ENCODE data around the gene PAQR5.
"Not testable (repeated sequence)": the region's sequence is repeated elsewhere in the genome, so short reads cannot be mapped to it uniquely, and the experiment has no call there.

Gene PAQR5

DNA sequence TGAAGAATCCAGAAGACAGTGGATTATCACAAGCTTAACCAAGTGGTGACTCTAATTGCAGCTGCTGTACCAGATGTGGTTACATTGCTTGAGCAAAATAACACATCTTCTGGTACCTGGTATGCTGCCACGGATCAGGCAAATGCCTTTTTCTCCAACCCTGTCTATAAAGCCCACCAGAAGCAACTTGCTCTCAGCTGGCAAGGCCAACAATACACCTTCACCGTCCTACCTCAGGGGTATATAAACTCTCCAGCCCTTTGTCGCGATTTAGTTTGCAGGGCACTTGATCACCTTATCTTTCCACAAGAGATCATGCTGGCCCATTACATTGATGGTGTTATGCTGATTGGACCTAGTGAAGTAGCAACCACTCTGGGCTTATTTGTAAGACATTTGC, 52.6 kb downstream of the PAQR5 start:
- no peak for DNase-seq

DNA sequence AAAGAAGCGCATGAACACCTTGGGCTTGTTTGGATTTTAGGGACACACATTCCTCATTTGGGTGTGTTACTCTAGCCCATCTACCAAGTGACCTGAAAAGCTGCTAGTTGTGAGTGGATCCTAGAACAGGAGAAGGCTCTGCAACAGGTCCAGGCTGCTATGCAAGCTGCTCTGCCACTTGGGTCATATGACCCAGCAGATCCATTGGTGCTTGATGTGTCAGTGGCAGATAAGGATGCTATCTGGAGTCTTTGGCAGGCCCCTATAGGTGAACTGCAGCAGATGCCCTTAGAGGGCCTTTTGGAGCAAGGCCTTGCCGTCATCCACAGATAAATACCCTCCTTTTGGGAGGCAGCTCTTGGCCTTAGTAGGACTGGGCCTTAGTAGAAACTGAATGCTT, 53.2 kb downstream of the PAQR5 start:
- no peak for DNase-seq

DNA sequence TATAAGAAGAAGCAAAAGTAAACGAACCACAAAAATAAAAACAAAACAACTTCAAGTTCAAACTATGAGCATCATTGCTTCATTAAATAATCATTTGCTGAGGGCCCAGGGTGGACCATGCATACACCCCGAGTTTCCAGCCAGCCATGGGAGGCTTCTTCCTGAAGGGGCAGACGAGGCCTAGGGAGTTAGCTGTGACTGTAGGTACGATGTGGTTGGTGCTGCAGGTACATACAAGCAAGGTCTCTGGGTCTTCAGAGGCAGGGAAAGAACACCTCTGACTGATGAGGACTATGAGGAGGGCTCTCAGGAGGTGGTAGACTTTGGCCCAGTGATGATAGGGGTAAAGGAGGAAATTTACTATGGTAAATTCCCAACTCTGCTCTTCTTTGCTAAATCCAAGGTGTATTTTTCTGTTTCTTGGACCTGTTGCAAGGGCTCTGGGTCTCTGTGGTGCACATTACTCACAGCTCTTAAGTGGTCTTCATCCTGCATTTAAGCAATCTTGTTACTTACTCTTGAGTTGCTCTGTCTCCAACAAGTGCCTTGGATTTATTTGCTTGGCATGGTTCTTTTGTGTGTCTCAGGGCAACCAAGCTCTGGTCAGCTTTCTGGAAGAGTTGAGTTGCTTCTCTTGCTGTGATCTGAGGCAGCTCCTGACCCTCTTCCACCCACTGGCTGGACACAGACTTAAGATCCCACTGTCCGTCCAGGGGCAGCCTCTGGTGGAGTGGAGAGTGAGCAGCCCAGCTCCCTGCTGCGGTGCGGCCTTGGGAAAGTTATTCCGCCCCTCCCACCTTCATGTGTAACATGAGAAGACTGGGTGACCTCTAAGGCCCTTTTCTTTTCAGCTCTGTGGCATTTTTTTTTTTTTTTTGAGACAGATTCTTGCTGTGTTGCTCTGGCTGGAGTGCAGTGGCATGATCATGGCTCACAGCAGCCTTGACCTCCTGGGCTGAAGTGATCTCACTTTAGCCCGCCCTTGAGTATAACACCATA, 59.4 kb downstream of the PAQR5 start:
- no peak for DNase-seq

DNA sequence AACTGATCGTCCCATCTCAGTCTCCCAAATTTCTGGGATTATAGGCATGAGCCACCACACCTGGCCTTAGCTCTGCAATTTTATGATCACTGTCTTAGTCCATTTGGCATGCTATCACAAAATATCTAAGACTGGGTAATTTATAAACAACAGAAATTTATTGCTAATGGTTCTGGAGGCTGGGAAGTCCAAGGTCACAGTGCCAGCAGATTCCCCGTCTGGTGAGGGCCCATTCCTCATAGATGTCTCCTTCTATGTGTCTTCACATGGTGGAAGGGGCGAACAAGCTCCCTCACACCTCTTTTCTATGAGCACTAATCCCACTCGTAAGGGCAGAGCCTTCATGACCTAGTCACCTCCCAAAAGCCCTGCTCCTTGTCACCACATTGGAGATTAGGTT, 60.1 kb downstream of the PAQR5 start:
- no peak for DNase-seq

DNA sequence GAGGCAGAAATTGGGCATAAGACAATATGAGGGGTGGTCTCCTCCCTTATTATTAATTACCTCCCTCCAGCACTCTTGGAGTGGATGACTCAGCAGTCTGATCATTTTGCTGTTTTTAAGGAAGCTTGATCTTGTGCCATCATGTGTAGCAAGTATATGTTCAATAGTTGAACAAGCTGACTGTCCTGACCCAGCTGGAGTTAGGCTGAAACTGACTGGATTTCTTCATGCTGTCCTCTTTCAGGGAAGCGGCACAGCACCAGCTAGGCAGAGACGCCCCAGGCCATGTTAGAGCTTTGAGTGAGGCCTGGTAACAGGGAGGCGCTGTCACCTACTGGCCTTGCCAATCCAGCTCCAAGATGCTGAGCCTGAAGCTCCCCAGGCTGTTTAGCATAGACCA, 61.0 kb downstream of the PAQR5 start:
- DNase-seq: no peak

DNA sequence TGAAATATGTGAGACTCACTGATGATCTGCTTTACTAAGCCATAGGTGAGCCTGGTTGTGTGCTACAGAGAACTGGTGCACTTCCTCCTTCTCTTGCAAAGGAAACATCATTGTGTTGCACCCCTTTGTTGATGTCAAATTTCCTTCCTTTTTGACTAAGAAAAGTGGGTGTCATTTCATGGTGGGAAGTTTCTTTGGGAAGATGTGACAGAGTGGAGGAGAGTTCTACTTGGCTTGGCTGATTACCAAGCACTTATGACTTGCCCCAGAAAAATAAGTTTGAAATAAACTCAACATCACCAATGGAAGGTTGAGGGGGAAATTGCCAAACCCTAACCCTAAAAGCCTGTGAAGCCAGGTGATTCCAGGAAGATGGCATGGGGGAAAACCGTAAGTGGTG, 61.9 kb downstream of the PAQR5 start:
- no peak for DNase-seq

DNA sequence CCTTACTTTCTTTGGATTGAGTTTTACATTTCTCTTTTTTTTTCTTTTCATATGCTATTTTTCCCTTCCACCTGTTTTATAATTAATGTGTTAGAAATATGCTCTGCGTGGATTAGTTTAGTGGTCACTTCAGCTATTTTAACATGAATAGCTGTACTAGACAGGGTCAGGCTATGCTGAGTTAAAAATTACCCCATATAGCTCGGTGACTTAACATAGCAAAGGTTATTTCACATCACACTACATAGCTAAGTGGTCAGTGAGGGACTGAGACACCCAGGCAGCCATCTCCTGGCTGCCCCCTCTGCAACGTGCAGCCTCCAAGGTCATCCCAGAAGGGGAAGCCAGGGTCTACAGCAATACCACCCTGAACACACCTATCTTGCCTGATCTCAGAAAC, 68.5 kb downstream of the PAQR5 start:
- no peak for DNase-seq

DNA sequence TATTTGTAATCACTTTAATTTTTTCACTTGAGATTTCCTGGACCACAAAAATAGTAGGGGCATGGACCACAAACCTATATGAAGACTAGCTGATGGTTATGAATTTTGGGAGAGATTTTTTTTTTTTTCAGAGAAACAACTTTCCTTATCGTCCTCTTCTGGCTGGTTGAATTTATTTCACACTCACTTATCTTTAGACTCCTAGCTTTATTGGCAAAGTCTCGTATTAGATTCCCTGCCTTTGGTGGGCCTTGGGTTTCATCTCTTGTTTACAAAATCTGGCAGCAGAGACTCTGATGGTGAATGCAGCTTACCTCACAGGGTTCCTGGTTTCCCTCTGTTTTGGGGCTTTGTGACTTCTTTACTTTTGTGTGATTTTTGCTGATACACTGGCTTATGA, 70.9 kb downstream of the PAQR5 start:
- DNase-seq: no peak

DNA sequence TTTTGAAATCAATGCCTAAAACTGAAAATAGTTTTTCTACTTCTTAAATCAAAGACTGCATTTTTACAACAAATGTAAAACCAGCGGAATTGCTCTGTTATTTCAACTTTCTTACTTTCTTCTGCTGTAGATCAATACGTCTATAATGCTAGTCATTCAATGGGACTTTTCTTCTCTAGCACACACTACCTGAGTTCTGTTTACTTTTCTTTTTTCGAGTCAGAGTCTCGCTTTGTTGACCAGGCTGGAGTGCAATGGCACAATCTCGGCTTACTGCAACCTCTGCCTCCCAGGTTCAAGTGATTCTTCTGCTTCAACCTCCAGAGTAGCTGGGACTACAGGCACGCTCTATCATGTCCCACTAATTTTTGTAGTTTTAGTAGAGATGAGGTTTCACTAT, 74.7 kb downstream of the PAQR5 start:
- DNase-seq: no peak

DNA sequence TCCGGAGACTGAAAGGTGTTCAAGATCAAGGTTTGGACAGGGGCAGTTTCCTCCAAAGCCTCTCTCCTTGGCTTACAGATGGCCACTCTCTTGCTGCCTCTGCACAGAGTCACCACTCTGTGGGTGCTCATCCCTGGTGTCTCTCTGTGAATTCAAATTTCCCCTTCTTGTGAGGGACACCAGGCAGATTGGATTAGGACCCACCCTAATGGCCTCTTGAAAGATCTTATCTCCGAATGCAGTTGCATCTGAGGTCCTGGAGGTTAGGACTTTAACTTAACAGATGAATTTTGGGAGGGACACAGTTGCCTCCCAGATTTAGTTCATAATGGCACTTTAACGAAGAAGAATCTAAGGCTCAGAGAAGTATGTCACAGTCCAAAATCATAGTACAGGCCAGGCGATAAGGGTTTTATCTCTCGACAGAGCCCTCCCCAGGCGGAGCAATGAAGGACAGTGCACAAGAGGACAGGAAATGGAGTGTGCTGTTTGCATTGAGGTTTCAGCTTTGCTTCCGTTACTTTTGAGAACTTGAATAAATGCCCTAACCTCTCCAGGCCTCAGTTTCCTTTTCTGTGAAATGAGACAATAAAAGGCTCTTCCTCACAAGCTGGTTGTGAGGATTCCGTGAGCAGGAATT, 76.6 kb downstream of the PAQR5 start:
- DNase-seq: no peak

DNA sequence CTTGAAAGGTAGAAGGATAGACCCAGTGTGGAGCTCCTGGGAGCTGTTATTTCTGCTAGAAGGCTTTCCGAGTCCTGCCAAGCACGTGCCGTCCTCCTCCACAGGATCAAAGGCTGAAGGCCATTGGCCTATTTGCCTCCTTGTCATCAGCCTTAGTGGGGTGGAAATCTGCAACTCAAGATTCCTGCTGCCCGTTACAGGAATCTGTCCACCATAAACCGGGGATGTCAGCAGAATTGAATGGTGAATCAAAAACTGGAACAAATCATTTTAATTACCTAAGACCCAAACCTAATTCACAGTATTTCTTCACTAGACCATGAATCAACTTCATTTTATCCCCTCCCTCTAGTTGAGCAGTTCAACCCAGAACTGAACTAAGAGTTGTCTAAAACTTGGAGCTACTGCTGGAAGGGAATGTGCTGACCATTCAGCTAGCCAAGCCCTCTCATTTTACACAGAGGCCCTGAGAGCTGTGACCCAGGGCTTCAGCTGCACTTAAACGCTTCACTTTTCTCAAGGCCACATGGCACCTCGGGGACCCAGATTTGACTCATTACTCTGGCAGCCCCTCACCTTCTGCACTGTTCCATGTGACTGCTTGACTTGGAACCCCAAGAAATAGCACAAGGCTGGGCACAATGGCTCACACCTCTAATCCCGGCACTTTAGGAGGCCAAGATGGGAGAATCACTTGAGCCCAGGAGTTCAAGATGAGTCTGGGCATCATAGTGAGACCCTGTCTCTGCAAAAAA, 78.7 kb downstream of the PAQR5 start:
- DNase-seq: no peak

DNA sequence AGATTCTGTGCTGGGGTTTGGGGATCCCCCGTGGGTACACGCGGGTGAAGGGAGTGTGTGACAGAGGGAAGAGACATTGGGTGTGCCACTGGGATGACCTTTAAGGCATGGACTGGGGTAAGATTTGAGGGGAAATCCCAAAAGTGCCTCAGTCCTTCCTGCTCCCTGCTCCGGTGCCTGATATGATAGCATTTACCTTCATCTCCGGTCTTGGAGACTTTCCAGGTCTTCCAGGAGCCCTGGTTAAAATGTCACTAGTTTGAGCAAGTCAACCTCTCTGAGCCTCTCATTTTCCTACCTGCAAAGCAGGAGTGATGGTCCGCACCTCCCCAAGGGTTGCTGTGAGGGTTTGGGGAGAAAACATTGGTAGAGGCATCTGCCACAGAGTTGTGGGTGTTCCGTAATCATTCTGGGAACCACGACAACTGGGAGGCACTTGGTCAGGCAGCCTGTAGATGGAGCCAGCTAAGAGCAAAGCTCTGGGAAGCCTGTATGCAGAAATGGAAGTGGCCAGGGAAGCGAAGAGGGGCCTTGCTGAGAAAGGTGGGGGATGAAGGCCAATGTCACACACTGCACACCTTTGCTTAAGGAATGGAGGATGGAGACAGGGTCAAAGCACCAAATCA, 81.5 kb downstream of the PAQR5 start:
- DNase-seq: no peak

DNA sequence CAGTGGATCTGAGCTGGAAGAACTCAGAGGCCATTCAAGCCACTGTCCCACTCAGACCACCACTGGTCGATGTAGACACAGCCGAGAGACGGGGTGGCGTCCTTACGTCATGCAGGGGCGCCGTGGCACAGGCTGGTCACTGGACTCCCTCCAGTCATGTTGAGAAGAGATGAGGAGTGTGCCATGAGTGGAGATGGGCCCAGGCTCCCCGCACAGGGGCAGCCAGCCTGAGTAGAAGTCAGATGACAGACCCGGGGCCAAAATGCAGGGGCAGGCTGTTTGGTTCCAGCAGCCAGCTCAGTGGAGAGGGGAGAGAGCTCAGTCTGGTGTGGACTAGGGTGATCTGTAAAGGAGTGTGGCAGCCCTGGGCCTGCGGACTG, 82.0 kb downstream of the PAQR5 start:
- DNase-seq: no peak

DNA sequence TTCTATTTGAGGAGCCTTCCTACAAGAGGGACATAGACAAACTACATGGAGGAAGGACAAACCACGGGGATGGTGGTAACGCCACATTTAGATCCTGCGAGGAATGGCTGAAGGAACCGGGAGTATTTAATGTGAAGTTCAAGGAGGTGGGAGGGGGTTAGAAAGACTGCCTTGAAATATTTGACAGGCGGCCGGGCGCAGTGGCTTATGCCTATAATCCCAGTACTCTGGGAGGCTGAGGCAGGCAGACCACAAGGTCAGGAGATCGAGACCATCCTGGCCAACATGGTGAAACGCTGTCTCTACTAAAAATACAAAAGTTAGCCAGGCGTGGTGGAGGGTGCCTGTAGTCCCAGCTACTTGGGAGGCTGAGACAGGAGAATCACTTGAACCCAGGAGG, 83.5 kb downstream of the PAQR5 start:
- not testable (repeated sequence) for DNase-seq

DNA sequence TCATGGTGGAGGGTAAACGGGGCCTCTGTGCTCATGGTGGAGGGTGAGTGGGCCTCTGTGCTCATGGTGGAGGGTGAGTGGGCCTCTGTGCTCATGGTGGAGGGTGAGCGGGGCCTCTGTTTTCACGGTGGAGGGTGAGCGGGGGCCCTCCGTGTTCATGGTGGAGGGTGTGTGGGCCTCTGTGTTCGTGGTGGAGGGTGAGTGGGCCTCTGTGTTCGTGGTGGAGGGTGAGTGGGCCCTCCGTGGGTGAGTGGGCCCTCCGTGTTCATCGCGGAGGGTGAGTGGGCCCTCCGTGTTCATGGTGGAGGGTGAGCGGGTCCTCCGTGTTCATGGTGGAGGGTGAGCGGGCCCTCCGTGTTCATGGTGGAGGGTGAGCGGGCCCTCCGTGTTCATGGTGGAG, 85.4 kb downstream of the PAQR5 start:
- DNase-seq: not testable (repeated sequence)

DNA sequence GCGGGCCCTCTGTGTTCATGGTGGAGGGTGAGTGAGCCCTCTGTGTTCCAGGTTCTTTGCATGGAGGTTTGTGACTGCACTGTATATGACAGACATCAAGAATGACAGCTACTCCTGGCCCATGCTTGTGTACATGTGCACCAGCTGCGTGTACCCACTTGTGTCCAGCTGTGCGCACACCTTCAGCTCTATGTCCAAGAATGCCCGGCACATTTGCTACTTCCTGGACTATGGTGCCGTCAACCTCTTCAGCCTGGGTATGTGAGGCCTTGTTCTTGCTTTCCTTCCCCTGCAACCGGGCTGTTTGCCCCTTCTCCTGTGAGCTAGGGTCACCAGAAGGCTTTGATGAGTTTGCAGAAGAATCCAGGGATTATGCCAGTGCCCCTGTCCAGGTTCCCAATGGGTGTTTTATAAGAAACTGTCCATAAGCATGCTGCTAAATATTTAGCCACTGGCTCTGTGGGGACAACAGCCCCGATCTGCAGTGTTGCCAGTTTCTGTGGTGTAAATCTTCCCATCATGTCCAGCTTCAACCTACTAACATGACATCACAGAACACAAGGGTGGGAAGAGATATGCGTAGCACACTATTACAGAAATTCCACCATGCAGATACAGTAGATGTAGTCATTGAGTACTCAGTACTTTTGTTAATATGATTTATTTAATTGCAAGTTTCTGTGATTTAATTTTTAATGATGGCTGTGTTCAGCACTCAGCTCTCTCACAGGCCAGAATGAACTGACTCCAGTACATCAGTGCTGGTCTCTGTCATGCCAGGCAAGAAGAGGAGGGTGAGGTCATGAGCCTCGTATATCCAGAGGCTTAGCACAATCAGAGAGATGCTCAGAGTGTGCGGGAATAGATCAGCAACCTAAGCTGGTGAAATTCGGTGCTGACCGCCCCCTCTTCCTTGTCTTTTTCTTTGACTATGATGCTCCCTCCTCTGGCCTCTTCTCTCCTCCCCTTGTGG, 86.2 kb downstream of the PAQR5 start:
- DNase-seq: no peak

DNA sequence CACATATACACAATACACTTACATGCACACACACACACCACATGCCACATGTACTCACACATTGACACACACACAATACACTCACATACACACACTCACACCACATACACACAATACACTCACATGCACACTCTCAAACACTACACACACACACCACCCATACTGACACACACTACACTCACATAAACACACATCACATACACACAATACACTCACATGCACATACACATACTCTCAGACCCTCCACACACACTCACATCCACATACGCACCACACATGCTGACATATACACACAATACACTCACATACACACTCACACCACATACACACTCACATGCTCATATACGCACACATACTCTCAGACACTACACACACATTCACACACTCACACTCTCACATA, 87.1 kb downstream of the PAQR5 start:
- DNase-seq: no peak

DNA sequence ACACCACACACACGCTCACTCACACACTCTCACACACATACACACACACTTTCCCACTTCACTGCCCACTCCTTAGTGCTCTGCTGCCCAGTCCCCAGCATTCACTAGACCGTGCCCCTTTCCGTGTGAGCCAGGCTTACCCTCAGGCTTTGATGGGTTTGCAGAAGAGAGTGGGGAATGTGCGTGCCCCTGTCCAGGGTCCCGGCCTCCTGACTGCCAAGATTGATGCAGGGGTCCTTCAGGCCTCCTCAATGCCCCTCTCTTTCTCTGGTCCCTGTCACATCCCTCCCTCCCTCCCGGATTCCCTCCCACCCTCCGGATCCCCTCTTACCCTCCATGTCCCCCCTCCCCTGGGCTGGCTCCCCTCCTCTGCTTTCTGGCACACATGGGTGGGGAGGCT, 87.6 kb downstream of the PAQR5 start:
- no peak for DNase-seq

DNA sequence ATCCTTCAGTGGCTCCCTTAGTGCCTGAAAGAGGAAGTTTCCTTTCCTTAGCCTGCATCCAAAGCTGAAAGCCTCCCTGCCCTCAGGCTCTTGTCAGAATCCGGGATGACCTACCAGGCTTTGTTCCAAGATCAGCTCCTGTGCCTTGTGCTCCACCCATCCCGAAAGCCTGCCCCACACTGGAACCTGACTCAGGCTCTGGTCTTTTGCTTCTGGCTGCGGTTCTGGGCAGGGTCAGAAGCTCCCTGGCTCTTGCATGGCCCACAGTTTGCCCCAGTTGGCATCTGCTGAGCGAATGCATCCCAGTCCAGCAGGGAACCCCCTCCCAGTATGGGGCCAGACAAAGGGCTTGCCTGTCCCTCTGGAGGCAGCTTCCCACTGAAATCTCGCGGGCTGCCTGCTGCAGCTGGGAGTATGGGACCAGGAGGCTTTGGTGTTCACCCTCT, 89.6 kb downstream of the PAQR5 start:
- peak in 14 of 56 donors; percentile 4 to 38 (median 18) for DNase-seq

DNA sequence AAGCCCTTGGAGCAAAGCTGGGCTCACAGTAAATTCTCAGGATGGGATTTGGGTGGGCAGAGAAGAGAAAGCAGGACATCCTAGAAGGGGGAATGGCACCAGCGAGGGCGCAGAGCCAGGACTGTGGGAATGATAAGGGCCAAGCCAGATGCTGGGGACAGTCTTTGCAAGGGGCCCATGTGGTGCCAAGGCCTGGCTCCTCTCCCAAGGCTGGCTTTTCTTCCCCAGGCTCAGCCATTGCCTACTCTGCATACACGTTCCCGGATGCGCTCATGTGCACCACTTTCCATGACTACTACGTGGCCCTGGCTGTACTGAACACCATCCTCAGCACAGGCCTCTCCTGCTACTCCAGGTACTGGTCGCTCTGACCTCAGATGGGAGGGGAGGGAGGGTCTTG, 90.7 kb downstream of the PAQR5 start:
- no peak for DNase-seq
